Testis (tissue), 3 donors: ENCODE data around the gene CERKL. TPM values are rescaled to one million over a fixed set of nuclear protein-coding genes. Genes with fewer than 3 reads are reported as not detected.

Source experiments
- DNase-seq: peaks from one replicate; pipeline ENCODE4 v3.0.0-alpha.2; 2019
- H3K27ac ChIP-seq, 2 donors: fragments of 200-600 bp; sonication (generic); one replicate each; pipeline ENCODE4 v1.5.1; 2019
- H3K27me3 ChIP-seq: fragments of 200-600 bp; sonication (generic); one replicate; pipeline ENCODE4 v1.5.1; 2019
- H3K36me3 ChIP-seq: fragments of 200-600 bp; sonication (generic); one replicate; pipeline ENCODE4 v1.5.1; 2017; ENCODE audit warnings: low read depth; ENCODE audit errors: missing control alignments
- H3K4me1 ChIP-seq: fragments of 200-600 bp; sonication (generic); one replicate; pipeline ENCODE4 v1.5.1; 2019
- H3K4me3 ChIP-seq, 2 donors: fragments of 200-600 bp; sonication (generic); one replicate each; pipeline ENCODE4 v1.5.1; 2017 to 2019
- H3K9me3 ChIP-seq: fragments of 200-600 bp; sonication (generic); one replicate; pipeline ENCODE4 v1.5.1; 2017
- CTCF ChIP-seq, 3 experiments: fragments of 450-650 bp in 2 of 3; fragments of 200-600 bp in 1 of 3; sonication (generic) in 1 of 3; IDR thresholded peaks; one replicate each; pipeline ENCODE4 v1.5.1; 2016 to 2019; ENCODE audit warnings: antibody characterized with exemption in 3 of 3, mild to moderate bottlenecking in 2 of 3, moderate library complexity in 1 of 3
- POLR2A ChIP-seq: fragments of 450-650 bp; IDR thresholded peaks from one replicate; pipeline ENCODE4 v1.6.1; 2017; ENCODE audit warnings: antibody characterized with exemption, mild to moderate bottlenecking, moderate library complexity
- WGBS, 2 donors: methylation state at CpG; one replicate each; pipeline ENCODE4 v1.1.5; 2018; 5-methylcytosine and 5-hydroxymethylcytosine counted together
- intact Hi-C: fragments of 100-400 bp; cut with DNase I; formaldehyde crosslinking; loops from one replicate; pipeline ENCODE4 v1.15.1; 2023; ENCODE audit warnings: low total_unique reads
- polyA plus RNA-seq: library from polyadenylated mRNA; stranded (reverse); fragments of 350-450 nt; fragmentation: Illumina TruSeq; extraction: RNeasy Lipid Tissue Mini Kit (QIAGEN cat#74804); gene quantifications from one replicate; pipeline ENCODE4 v1.2.3, GENCODE V29; 2014; ENCODE audit warnings: low read depth, low replicate concordance; ENCODE audit not compliant: insufficient read depth
- total RNA-seq, 2 donors: library from RNA; depleted of rRNA; stranded (reverse); fragments of >200 nt; gene quantifications; one replicate each; pipeline ENCODE4 v1.2.3, GENCODE V29; 2016

Gene CERKL
- total and polyA plus RNA-seq, 3 donors from 2014 or later, result 0.62 to 2.2 (median 2.1) TPM

- WGBS, 2 donors, result 61 to 67% methylated on average over 17 of the region's 17 CpGs
Observed at GRCh38 chr2:181694271-181694670, 37.4 kb upstream of the CERKL start.

GRCh38 chr2:181690860-181691259 is 34.0 kb upstream of the CERKL start:
- Histone ChIP-seq H3K36me3 (no peaks in the 10 kb centered on the region), H3K4me3 (no peak overlapping the region), H3K9me3 (no peaks in the 10 kb centered on the region), H3K27ac (no peak overlapping the region), H3K4me1 (no peaks in the 10 kb centered on the region), H3K27me3 (no peaks in the 10 kb centered on the region)
- no peak for TF ChIP-seq POLR2A
- TF ChIP-seq CTCF (IDR thresholded peaks at IDR 0.05), result no peak
- 77 to 85% methylated on average over 2 of the region's 2 CpGs for WGBS, 2 donors
- DNase-seq, result no peak
- intact Hi-C loops, result no loop called here

More at GRCh38 chr2:181694271-181694670, 37.4 kb upstream of the CERKL start:
- no peaks in the 10 kb centered on the region for H3K27me3 ChIP-seq
- H3K36me3 ChIP-seq, result no peaks in the 10 kb centered on the region
- H3K4me1 ChIP-seq, result no peaks in the 10 kb centered on the region
- H3K27ac ChIP-seq, result no peak overlapping the region
- TF ChIP-seq POLR2A (no peak), CTCF (IDR thresholded peaks at IDR 0.05) (no peak)
- intact Hi-C loops, result no loop called here
- H3K4me3 ChIP-seq, result peak overlapping the region in 1 of 2 donors; percentile 35
- no peaks in the 10 kb centered on the region for H3K9me3 ChIP-seq
- DNase-seq, result no peak

- no peak for TF ChIP-seq CTCF (IDR thresholded peaks at IDR 0.05)
- TF ChIP-seq POLR2A, result no peak
- no peaks in the 10 kb centered on the region for H3K36me3 ChIP-seq
- H3K4me3 ChIP-seq, result no peak overlapping the region
- H3K9me3 ChIP-seq, result no peaks in the 10 kb centered on the region
- intact Hi-C loops, result no loop called here
- no peaks in the 10 kb centered on the region for H3K27me3 ChIP-seq
- WGBS, 2 donors, result 58 to 64% methylated on average over 6 of the region's 6 CpGs
- H3K4me1 ChIP-seq, result peaks cover 9% of the 10 kb centered on the region
- H3K27ac ChIP-seq, result no peak overlapping the region
- no peak for DNase-seq
Observed at GRCh38 chr2:181686576-181687185, 29.8 kb upstream of the CERKL start.

- 8% methylated on average over 21 of the region's 21 CpGs for WGBS, 2 donors
Observed at GRCh38 chr2:181685150-181685688, 28.3 kb upstream of the CERKL start.

More at GRCh38 chr2:181685150-181685688, 28.3 kb upstream of the CERKL start:
- H3K4me1 ChIP-seq, result peaks cover 9% of the 10 kb centered on the region
- DNase-seq, result no peak
- intact Hi-C loops, result no loop called here
- no peaks in the 10 kb centered on the region for H3K27me3 ChIP-seq
- H3K27ac ChIP-seq, result no peak overlapping the region
- TF ChIP-seq POLR2A (no peak), CTCF (IDR thresholded peaks at IDR 0.05) (no peak)
- no peak overlapping the region for H3K4me3 ChIP-seq
- H3K9me3 ChIP-seq, result no peaks in the 10 kb centered on the region
- H3K36me3 ChIP-seq, result no peaks in the 10 kb centered on the region
